Transverse colon (tissue), 4 donors: ENCODE measurements around the gene NCAPD2. TPM values are rescaled to one million over a fixed set of nuclear protein-coding genes. Genes with fewer than 3 reads are reported as not detected.
A peak's percentile ranks its signal among the peaks of the same experiment; 100 is the strongest.

Experiments
- DNase-seq: peaks from one replicate; pipeline ENCODE4 v3.0.0-alpha.2; 2019
- H3K27ac ChIP-seq, 4 donors: fragments of 200-600 bp; sonication (generic); 2 replicates each; pipeline ENCODE4 v1.5.1; 2016 to 2018; ENCODE audit warnings: inconsistent platforms in 4 of 4
- H3K27me3 ChIP-seq: fragments of 200-600 bp; sonication (generic); 2 replicates; pipeline ENCODE4 v1.5.1; 2017; ENCODE audit warnings: inconsistent platforms
- H3K36me3 ChIP-seq, 4 donors: fragments of 200-600 bp; sonication (generic); 2 replicates each; pipeline ENCODE4 v1.5.1; 2017 to 2019; ENCODE audit warnings: inconsistent platforms in 4 of 4
- H3K4me1 ChIP-seq, 4 donors: fragments of 200-600 bp; sonication (generic); 2 replicates each; pipeline ENCODE4 v1.5.1; 2017 to 2020; ENCODE audit warnings: inconsistent platforms in 4 of 4
- H3K4me3 ChIP-seq, 4 donors: fragments of 200-600 bp; sonication (generic); 1 replicate in 1 of 4; 2 replicates in 3 of 4; pipeline versions ENCODE4 v1.5.1 to v1.6.1; 2017 to 2019; ENCODE audit warnings: inconsistent platforms in 4 of 4
- H3K9me3 ChIP-seq, 2 donors: fragments of 200-600 bp; sonication (generic); 2 replicates each; pipeline ENCODE4 v1.5.1; 2017 to 2019; ENCODE audit warnings: inconsistent platforms in 2 of 2
- EP300 ChIP-seq: sonication (generic); formaldehyde crosslinking; IDR thresholded peaks from one replicate; pipeline ENCODE4 v1.6.1; 2017; ENCODE audit warnings: antibody characterized with exemption, low read depth
- POLR2A ChIP-seq: fragments of 450-650 bp; IDR thresholded peaks from one replicate; pipeline ENCODE4 v1.6.1; 2016; ENCODE audit warnings: antibody characterized with exemption, mild to moderate bottlenecking, moderate library complexity
- POLR2AphosphoS5 ChIP-seq, 3 donors: sonication (generic); formaldehyde crosslinking; IDR thresholded peaks; one replicate each; pipeline ENCODE4 v1.6.1; 2016; ENCODE audit warnings: antibody characterized with exemption in 3 of 3
- WGBS, 2 donors: methylation state at CpG; one replicate each; pipeline ENCODE4 v1.1.5; 2018; ENCODE audit warnings: low coverage in 1 of 2; 5-methylcytosine and 5-hydroxymethylcytosine counted together
- in situ Hi-C, 4 donors: fragments of 200-750 bp; cut with MboI; loops; one replicate each; pipeline versions ENCODE4 v1.15.0 to v1.15.1; 2017; ENCODE audit warnings: low sequenced_read_pairs in 3 of 4, low pct_ligation_motif_present in 1 of 4, low pct_unique_long_range_greater_than_20kb in 1 of 4
- intact Hi-C: fragments of 100-400 bp; cut with DNase I; formaldehyde crosslinking; loops from one replicate; pipeline ENCODE4 v1.15.1; 2023; ENCODE audit warnings: low total_unique reads
- total RNA-seq, 4 donors: library from RNA; depleted of rRNA; stranded (reverse); fragments of >200 nt; gene quantifications; one replicate each; pipeline ENCODE4 v1.1.0, GENCODE V29; 2016
- TF ChIP-seq, protein P1 (sequence below), 5 experiments: fragments of 200-600 bp in 3 of 5; fragments of 450-650 bp in 2 of 5; sonication (generic) in 3 of 5; IDR thresholded peaks; 1 replicate in 2 of 5; 2 replicates in 3 of 5; pipeline ENCODE4 v1.5.1; 2016 to 2017; ENCODE audit warnings: antibody characterized with exemption in 5 of 5, inconsistent platforms in 3 of 5, mild to moderate bottlenecking in 2 of 5, moderate library complexity in 1 of 5

NCAPD2 gene
- total RNA-seq, 4 donors from 2014 or later = 18.3 to 20.2 (median 19.2) TPM

GRCh38 chr12:6551496-6552139 is 57.7 kb downstream of the NCAPD2 start:
- no peak overlapping the region for H3K4me3 ChIP-seq
- in situ Hi-C loops = no loop called here

DNA sequence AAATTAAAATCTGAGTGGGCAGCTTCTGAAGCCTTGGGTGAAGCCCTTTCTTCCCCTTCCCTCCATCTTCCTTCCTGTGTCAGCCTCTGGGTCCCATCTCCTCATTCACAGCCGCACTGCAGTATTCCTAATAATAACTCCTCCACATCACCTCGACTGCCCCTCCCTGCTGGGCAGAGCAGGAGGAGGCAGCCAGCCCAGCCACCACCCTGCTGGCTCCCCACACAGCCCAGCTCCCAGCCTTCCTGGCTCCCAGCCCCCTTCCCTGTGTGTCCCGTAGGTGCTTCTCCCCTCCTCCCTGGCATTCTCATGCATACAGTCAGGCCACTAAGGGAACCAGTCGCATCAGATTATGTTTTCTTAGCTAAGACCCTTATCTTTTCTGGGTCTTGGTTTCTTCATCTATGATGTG is 58.2 kb downstream of the NCAPD2 start:
- Histone ChIP-seq H3K27ac (peak overlapping the region; percentile 75 to 91 (median 83)), H3K4me3 (peak overlapping the region in 1 of 4 donors; percentile 7), H3K27me3 (no peaks in the 10 kb centered on the region), H3K36me3 (peaks cover 0 to 13% (median 2%) of the 10 kb centered on the region in 4 donors), H3K9me3 (no peaks in the 10 kb centered on the region), H3K4me1 (peaks cover 37 to 75% (median 45%) of the 10 kb centered on the region in 4 donors)
- intact Hi-C loops (loop anchor here (10.0 kb wide), 1 partner anchor 217 kb away; no protein-coding TSS in a partner anchor), in situ Hi-C loops (no loop called here)
- 61 to 80% methylated on average over 1 to 4 of the region's 4 CpGs for WGBS, 2 donors
- no peak for DNase-seq
- TF ChIP-seq EP300 (no peak), POLR2AphosphoS5 (IDR thresholded peaks at IDR 0.05) (no peak), POLR2A (no peak)
- TF ChIP-seq, protein P1, sequence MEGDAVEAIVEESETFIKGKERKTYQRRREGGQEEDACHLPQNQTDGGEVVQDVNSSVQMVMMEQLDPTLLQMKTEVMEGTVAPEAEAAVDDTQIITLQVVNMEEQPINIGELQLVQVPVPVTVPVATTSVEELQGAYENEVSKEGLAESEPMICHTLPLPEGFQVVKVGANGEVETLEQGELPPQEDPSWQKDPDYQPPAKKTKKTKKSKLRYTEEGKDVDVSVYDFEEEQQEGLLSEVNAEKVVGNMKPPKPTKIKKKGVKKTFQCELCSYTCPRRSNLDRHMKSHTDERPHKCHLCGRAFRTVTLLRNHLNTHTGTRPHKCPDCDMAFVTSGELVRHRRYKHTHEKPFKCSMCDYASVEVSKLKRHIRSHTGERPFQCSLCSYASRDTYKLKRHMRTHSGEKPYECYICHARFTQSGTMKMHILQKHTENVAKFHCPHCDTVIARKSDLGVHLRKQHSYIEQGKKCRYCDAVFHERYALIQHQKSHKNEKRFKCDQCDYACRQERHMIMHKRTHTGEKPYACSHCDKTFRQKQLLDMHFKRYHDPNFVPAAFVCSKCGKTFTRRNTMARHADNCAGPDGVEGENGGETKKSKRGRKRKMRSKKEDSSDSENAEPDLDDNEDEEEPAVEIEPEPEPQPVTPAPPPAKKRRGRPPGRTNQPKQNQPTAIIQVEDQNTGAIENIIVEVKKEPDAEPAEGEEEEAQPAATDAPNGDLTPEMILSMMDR (IDR thresholded peaks at IDR 0.05) = no peak

More at GRCh38 chr12:6551496-6552139, 57.7 kb downstream of the NCAPD2 start:
- TF ChIP-seq EP300 (no peak), POLR2AphosphoS5 (IDR thresholded peaks at IDR 0.05) (no peak), POLR2A (no peak)
- TF ChIP-seq, protein P1 (IDR thresholded peaks at IDR 0.05) = no peak
- no peaks in the 10 kb centered on the region for H3K9me3 ChIP-seq
- H3K4me1 ChIP-seq = peaks cover 37 to 75% (median 45%) of the 10 kb centered on the region in 4 donors
- intact Hi-C loops = loop anchor here (10.0 kb wide), 1 partner anchor 217 kb away; no protein-coding TSS in a partner anchor
- H3K27me3 ChIP-seq = no peaks in the 10 kb centered on the region
- 46 to 62% methylated on average over 4 to 11 of the region's 11 CpGs for WGBS, 2 donors
- peaks cover 0 to 8% (median 2%) of the 10 kb centered on the region in 4 donors for H3K36me3 ChIP-seq
- H3K27ac ChIP-seq = peak overlapping the region; percentile 75 to 91 (median 83)
- no peak for DNase-seq

DNA sequence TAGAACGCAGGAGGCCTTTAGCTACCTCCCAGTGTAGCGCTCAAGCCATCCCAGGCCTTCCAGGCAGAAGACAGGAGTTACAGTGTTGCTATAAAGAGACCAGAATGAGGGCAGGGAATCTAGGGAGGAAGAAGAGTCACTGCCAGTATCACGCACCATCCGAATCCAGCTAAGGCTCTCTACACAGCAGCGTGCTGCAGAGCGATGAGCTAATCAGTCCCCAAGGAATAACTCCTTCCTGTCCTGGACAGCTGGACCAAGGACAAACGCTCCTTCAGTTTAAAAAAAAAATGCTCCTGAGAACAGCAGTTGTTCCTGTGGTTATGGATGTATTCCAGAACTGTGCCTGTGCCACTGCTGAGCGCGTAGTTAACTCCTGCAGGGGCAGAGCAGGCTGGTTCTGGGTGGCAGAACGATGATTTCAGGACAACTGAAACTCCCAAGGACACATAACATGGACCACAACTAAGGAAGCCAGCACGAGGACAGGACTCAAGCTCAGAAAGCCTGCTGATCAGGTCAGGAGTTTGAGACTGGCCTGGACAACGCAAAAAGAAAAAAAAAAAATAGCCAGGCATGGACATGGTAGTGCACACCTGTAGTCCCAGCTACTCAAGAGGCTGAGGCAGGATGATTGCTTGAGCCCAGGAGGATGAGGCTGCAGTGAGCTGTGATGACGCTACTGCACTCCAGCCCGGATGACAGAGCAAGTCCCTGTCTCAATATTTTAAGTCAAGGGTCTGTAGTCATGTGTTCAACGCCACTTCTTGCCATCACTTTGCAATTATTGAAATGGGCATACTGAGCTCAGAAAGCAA is 59.4 kb downstream of the NCAPD2 start:
- 30 to 69% methylated on average over 3 to 15 of the region's 15 CpGs for WGBS, 2 donors
- in situ Hi-C loops = no loop called here
- Histone ChIP-seq H3K27ac (peak overlapping the region; percentile 75 to 91 (median 83)), H3K4me3 (peak overlapping the region in 1 of 4 donors; percentile 76), H3K36me3 (peaks cover 0 to 9% (median 1%) of the 10 kb centered on the region in 4 donors), H3K27me3 (no peaks in the 10 kb centered on the region), H3K4me1 (peaks cover 37 to 70% (median 45%) of the 10 kb centered on the region in 4 donors), H3K9me3 (no peaks in the 10 kb centered on the region)
- DNase-seq = no peak
- TF ChIP-seq EP300 (no peak), POLR2AphosphoS5 (IDR thresholded peaks at IDR 0.05) (peak; percentile 30 to 50 (median 36)), POLR2A (no peak)
- TF ChIP-seq, protein P1 (IDR thresholded peaks at IDR 0.05) = no peak
- intact Hi-C loops = loop anchor here (10.0 kb wide), 1 partner anchor 218 kb away; no protein-coding TSS in a partner anchor
